Endodermal cell (in vitro differentiated cells): Measurements from ENCODE around the gene GZMA. TPM values are rescaled to one million over a fixed set of nuclear protein-coding genes. Genes with fewer than 3 reads are reported as not detected.
A peak's percentile ranks its signal among the peaks of the same experiment; 100 is the strongest.

Experiments used
- DNase-seq: peaks from one replicate; pipeline ENCODE4 v3.0.0-alpha.2; 2017
- H3K27ac ChIP-seq: 2 replicates; pipeline ENCODE4 v1.5.1; 2013; ENCODE audit warnings: mild to moderate bottlenecking, low read depth, low read length, moderate library complexity
- H3K27me3 ChIP-seq: 2 replicates; pipeline ENCODE4 v1.6.1; 2013; ENCODE audit warnings: mild to moderate bottlenecking, low read length, moderate library complexity; ENCODE audit not compliant: insufficient read depth, control insufficient read depth, poor library complexity, severe bottlenecking
- H3K36me3 ChIP-seq: 2 replicates; pipeline ENCODE4 v1.7.0; 2013; ENCODE audit warnings: mild to moderate bottlenecking, low read length, moderate library complexity; ENCODE audit not compliant: control insufficient read depth, insufficient read depth
- H3K4me1 ChIP-seq: one replicate; pipeline ENCODE4 v1.7.0; 2013; ENCODE audit warnings: low read length; ENCODE audit not compliant: control insufficient read depth, insufficient read depth
- H3K4me3 ChIP-seq: 2 replicates; pipeline ENCODE4 v1.5.1; 2013; ENCODE audit warnings: mild to moderate bottlenecking, low read length, moderate library complexity
- H3K9ac ChIP-seq: 2 replicates; pipeline ENCODE4 v1.6.1; 2013; ENCODE audit warnings: mild to moderate bottlenecking, low read length, moderate library complexity; ENCODE audit not compliant: poor library complexity, severe bottlenecking; ENCODE audit errors: extremely low read depth
- H3K9me3 ChIP-seq: 2 replicates; pipeline ENCODE4 v1.6.1; 2013; ENCODE audit warnings: mild to moderate bottlenecking, low read length, moderate library complexity; ENCODE audit not compliant: control insufficient read depth
- H3K27ac Mint-ChIP-seq: 2 replicates; pipeline ENCODE4 v1.8.0; 2020; ENCODE audit warnings: mixed read lengths
- H3K27me3 Mint-ChIP-seq: 2 replicates; pipeline ENCODE4 v1.8.0; 2021; ENCODE audit warnings: mild to moderate bottlenecking, mixed read lengths; ENCODE audit not compliant: insufficient read depth
- H3K36me3 Mint-ChIP-seq: 2 replicates; pipeline ENCODE4 v1.8.0; 2020; ENCODE audit warnings: low read depth, mixed read lengths
- H3K4me1 Mint-ChIP-seq: 2 replicates; pipeline ENCODE4 v1.8.0; 2020; ENCODE audit warnings: mixed read lengths
- H3K4me3 Mint-ChIP-seq: 2 replicates; pipeline ENCODE4 v1.8.0; 2020; ENCODE audit warnings: mild to moderate bottlenecking, moderate library complexity, mixed read lengths
- H3K9me3 Mint-ChIP-seq: 2 replicates; pipeline ENCODE4 v1.8.0; 2020; ENCODE audit warnings: mild to moderate bottlenecking, mixed read lengths
- WGBS, 2 experiments: methylation state at CpG; one replicate each; pipeline versions ENCODE4 v1.1.5 to v1.1.7; 2013; ENCODE audit warnings: missing lambda C conversion rate in 2 of 2, mixed read lengths in 1 of 2; ENCODE audit not compliant: insufficient coverage in 1 of 2, insufficient read length in 1 of 2; 5-methylcytosine and 5-hydroxymethylcytosine counted together
- total RNA-seq, 2 donors: library from RNA; stranded (reverse); fragmentation: NEBNext Ultra II Directional in 1 of 2; extraction: Animal tissue kit (Norgen Biotek cat#: 25700) in 1 of 2; gene quantifications; 2 replicates in 1 of 2; 3 replicates in 1 of 2; pipeline ENCODE4 v1.2.1, GENCODE V29; 2021
- TF ChIP-seq, protein P1 (sequence below): fragments of 200-600 bp; sonication (generic); conservative IDR thresholded peaks from 2 replicates; pipeline ENCODE4 v1.5.0; 2021; ENCODE audit warnings: antibody characterized with exemption, mild to moderate bottlenecking

Gene GZMA
- total RNA-seq, 2 donors from 2014 or later, result 0.31 TPM; not detected in 1

DNA sequence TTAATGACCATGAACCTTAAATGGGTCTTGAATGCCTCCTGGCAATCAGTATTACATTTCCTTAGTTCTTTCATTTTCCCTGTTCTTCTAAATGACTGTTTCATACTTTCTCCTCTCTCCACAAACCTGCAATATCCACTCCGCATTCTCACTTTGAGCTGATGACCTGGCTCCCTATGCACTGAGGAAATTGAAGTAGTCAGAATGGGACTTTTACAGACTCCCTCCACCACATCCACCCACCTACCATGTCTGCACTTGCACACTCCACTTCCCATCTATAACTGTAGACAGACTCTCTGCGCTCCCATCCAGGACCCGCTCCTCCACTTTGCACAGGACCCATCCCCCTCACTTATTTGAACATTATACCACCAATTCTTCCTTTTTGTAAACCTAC, 36.2 kb upstream of the GZMA start:
- WGBS, 2 experiments, result 92 to 100% methylated on average over 3 of the region's 3 CpGs
- Mint-ChIP-seq H3K36me3 (no peaks in the 10 kb centered on the region), H3K27me3 (peaks cover 15% of the 10 kb centered on the region), H3K4me3 (peak overlapping the region; percentile 8), H3K9me3 (peaks cover 16% of the 10 kb centered on the region), H3K4me1 (peaks cover 24% of the 10 kb centered on the region), H3K27ac (no peak overlapping the region)
- Histone ChIP-seq H3K36me3 (no peaks in the 10 kb centered on the region), H3K27me3 (peaks cover 4% of the 10 kb centered on the region), H3K27ac (no peak overlapping the region), H3K4me3 (no peak overlapping the region), H3K4me1 (peaks cover 2% of the 10 kb centered on the region), H3K9me3 (peaks cover 14% of the 10 kb centered on the region), H3K9ac (no peak overlapping the region)
- DNase-seq, result no peak
- TF ChIP-seq, protein P1, sequence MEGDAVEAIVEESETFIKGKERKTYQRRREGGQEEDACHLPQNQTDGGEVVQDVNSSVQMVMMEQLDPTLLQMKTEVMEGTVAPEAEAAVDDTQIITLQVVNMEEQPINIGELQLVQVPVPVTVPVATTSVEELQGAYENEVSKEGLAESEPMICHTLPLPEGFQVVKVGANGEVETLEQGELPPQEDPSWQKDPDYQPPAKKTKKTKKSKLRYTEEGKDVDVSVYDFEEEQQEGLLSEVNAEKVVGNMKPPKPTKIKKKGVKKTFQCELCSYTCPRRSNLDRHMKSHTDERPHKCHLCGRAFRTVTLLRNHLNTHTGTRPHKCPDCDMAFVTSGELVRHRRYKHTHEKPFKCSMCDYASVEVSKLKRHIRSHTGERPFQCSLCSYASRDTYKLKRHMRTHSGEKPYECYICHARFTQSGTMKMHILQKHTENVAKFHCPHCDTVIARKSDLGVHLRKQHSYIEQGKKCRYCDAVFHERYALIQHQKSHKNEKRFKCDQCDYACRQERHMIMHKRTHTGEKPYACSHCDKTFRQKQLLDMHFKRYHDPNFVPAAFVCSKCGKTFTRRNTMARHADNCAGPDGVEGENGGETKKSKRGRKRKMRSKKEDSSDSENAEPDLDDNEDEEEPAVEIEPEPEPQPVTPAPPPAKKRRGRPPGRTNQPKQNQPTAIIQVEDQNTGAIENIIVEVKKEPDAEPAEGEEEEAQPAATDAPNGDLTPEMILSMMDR, result no peak

- Histone ChIP-seq H3K4me1 (peaks cover 2% of the 10 kb centered on the region), H3K27ac (no peak overlapping the region), H3K27me3 (no peaks in the 10 kb centered on the region), H3K4me3 (no peak overlapping the region), H3K36me3 (no peaks in the 10 kb centered on the region), H3K9ac (no peak overlapping the region), H3K9me3 (no peaks in the 10 kb centered on the region)
- DNase-seq, result no peak
- no peaks in the 10 kb centered on the region for H3K9me3 Mint-ChIP-seq
- peaks cover 19% of the 10 kb centered on the region for H3K4me1 Mint-ChIP-seq
- H3K4me3 Mint-ChIP-seq, result no peak overlapping the region
- WGBS, 2 experiments, result 89 to 91% methylated on average over 1 of the region's 1 CpG
- no peaks in the 10 kb centered on the region for H3K27me3 Mint-ChIP-seq
- H3K36me3 Mint-ChIP-seq, result no peaks in the 10 kb centered on the region
- TF ChIP-seq, protein P1, result no peak
- H3K27ac Mint-ChIP-seq, result no peak overlapping the region
Observed at GRCh38 chr5:55070968-55071367, 31.5 kb upstream of the GZMA start.

- DNase-seq, result peak; percentile 45
- no peaks in the 10 kb centered on the region for H3K9me3 ChIP-seq
- TF ChIP-seq, protein P1, result no peak
- H3K4me1 ChIP-seq, result peaks cover 2% of the 10 kb centered on the region
- no peak overlapping the region for H3K4me3 ChIP-seq
- Mint-ChIP-seq H3K4me1 (peaks cover 15% of the 10 kb centered on the region), H3K9me3 (no peaks in the 10 kb centered on the region), H3K36me3 (no peaks in the 10 kb centered on the region), H3K27me3 (no peaks in the 10 kb centered on the region), H3K4me3 (no peak overlapping the region), H3K27ac (no peak overlapping the region)
- 95% methylated on average over 1 of the region's 1 CpG; no CpG with 5 or more reads in 1 of the 2 experiments for WGBS, 2 experiments
- H3K9ac ChIP-seq, result no peak overlapping the region
- H3K27ac ChIP-seq, result no peak overlapping the region
- H3K27me3 ChIP-seq, result no peaks in the 10 kb centered on the region
- no peaks in the 10 kb centered on the region for H3K36me3 ChIP-seq
Observed at GRCh38 chr5:55071413-55071812, 31.0 kb upstream of the GZMA start.
